Astrocyte of the spinal cord (primary cell): ENCODE data around the gene SH3RF1.

Experiments
- DNase-seq: peaks from one replicate; pipeline ENCODE4 v3.0.0; 2011; ENCODE audit warnings: low read depth, low spot score
- H3K4me3 ChIP-seq: 2 replicates; pipeline ENCODE4 v1.5.1; 2011; ENCODE audit warnings: low read depth, mild to moderate bottlenecking, low read length, moderate library complexity
- in situ Hi-C: cut with HindIII; loops from 2 replicates; pipeline ENCODE4 v1.10.0; 2017; ENCODE audit warnings: low sequenced_read_pairs
- TF ChIP-seq, protein P1 (sequence below): IDR thresholded peaks from 2 replicates; pipeline ENCODE4 v1.5.1; 2012; ENCODE audit warnings: low read depth, mild to moderate bottlenecking, low read length, inconsistent platforms

The SH3RF1 gene

GRCh38 chr4:169096221-169096620, 174.5 kb downstream of the SH3RF1 start:
- in situ Hi-C loops: no loop called here
- no peak for DNase-seq
- no peak overlapping the region for H3K4me3 ChIP-seq
- TF ChIP-seq, protein P1, sequence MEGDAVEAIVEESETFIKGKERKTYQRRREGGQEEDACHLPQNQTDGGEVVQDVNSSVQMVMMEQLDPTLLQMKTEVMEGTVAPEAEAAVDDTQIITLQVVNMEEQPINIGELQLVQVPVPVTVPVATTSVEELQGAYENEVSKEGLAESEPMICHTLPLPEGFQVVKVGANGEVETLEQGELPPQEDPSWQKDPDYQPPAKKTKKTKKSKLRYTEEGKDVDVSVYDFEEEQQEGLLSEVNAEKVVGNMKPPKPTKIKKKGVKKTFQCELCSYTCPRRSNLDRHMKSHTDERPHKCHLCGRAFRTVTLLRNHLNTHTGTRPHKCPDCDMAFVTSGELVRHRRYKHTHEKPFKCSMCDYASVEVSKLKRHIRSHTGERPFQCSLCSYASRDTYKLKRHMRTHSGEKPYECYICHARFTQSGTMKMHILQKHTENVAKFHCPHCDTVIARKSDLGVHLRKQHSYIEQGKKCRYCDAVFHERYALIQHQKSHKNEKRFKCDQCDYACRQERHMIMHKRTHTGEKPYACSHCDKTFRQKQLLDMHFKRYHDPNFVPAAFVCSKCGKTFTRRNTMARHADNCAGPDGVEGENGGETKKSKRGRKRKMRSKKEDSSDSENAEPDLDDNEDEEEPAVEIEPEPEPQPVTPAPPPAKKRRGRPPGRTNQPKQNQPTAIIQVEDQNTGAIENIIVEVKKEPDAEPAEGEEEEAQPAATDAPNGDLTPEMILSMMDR: no peak

GRCh38 chr4:169094656-169095231, 176.0 kb downstream of the SH3RF1 start:
- no peak for DNase-seq
- H3K4me3 ChIP-seq: no peak overlapping the region
- TF ChIP-seq, protein P1: no peak
- in situ Hi-C loops: no loop called here

DNA sequence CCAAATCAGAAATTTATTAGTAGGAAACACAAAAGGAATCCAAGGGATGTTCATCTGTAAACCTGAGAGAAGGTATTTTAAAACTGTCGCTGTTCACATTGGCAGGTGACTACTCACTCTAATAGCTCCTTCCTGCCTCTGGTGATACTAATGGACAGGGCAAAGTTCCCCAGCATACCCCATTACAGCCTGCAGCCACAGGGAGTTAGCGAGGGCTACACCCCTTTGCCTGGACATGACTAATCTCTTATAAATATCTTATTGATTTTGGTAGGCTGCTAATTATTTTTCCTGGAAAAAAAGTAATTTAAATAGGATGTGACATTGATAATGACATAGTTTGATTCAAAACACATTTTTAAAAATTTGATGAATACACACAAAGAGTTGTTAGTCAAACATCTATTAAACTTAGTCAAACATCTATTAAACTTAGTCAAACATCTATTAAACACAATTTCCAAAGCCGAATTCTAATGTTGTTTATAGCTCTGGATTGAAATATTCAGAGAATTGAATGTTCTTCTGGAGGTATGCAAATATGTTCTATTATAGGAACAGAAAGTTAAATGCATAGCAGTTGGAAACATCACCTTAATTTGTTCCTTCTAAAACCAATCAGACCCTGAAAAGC, 177.8 kb downstream of the SH3RF1 start:
- H3K4me3 ChIP-seq: no peak overlapping the region
- DNase-seq: no peak
- in situ Hi-C loops: no loop called here
- TF ChIP-seq, protein P1: no peak

GRCh38 chr4:169090484-169091215, 180.1 kb downstream of the SH3RF1 start:
- in situ Hi-C loops: no loop called here
- H3K4me3 ChIP-seq: no peak overlapping the region
- TF ChIP-seq, protein P1: no peak
- no peak for DNase-seq

GRCh38 chr4:169089004-169089403, 181.8 kb downstream of the SH3RF1 start:
- TF ChIP-seq, protein P1: no peak
- no peak overlapping the region for H3K4me3 ChIP-seq
- in situ Hi-C loops: no loop called here
- DNase-seq: no peak

DNA sequence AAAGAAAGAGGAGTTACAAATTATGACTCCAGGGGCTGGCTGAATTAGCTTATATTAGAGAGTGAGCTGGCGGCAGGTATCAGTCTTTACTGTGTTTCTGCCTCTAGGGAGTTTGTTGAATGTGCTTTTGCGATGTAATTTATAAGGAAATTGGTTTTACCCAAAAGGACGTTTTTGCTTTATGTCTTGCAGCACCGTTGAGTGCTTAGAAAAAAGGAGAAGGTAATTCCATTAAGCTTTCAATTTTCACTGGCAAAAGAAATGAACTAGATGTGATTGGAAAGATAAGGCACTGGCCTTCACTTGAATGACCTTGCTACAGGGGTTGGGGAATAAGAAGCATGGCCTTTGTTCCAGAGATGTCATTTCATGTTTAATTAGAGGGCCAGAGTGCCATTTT, 185.8 kb downstream of the SH3RF1 start:
- in situ Hi-C loops: no loop called here
- TF ChIP-seq, protein P1: no peak
- no peak for DNase-seq
- no peak overlapping the region for H3K4me3 ChIP-seq
